HCT116 (cell line): ENCODE data around the gene TMEM132C. TPM values are rescaled to one million over a fixed set of nuclear protein-coding genes. Genes with fewer than 3 reads are reported as not detected.

Experiments
- ATAC-seq: fragments of 200-7000 bp; cut with Tn5 transposase; 2 replicates; pipeline ENCODE4 v1.9.1; 2020; ENCODE audit warnings: mild to moderate bottlenecking, moderate library complexity
- BruUV-seq: library from RNA; stranded (reverse); fragments of 400-500 nt; replicated peaks from 2 replicates; lab custom pipeline; 2021; lab: Mats Ljungman, UMichigan
- CTCF ChIA-PET: fragments of 300-600 bp; sonication (Branson Sonifier 250); formaldehyde crosslinking; loops from one replicate; lab custom pipeline; 2021; ENCODE audit warnings: antibody characterized with exemption; lab: Charles Lee
- POLR2A ChIA-PET: fragments of 300-600, 350-600 bp; sonication (Branson Sonifier 250); formaldehyde crosslinking; loops from one replicate; lab custom pipeline; 2021; ENCODE audit warnings: antibody characterized with exemption; lab: Charles Lee
- RAD21 ChIA-PET, 2 experiments: fragments of 300-600 bp; sonication (Branson Sonifier 250); formaldehyde crosslinking; loops; one replicate each; lab custom pipeline; 2023; ENCODE audit warnings: low total read pairs in 2 of 2; ENCODE audit not compliant: uncharacterized antibody in 2 of 2, unreplicated experiment in 2 of 2, low non-redundant PET in 1 of 2; lab: Charles Lee
- DNase-seq: peaks from one replicate; pipeline ENCODE4 v3.0.0-alpha.2; 2010; ENCODE audit warnings: low read depth, low spot score
- H2AFZ ChIP-seq: fragments of 200-600 bp; shearing (Covaris generic), sonication (generic); 2 replicates; pipeline ENCODE4 v1.6.1; 2017; ENCODE audit warnings: low read depth, mixed run types, mixed read lengths, antibody characterized with exemption, low read length; ENCODE audit not compliant: poor library complexity, severe bottlenecking
- H3K27ac ChIP-seq: 2 replicates; pipeline ENCODE4 v1.5.1; 2012; ENCODE audit warnings: low read depth, low read length
- H3K27me3 ChIP-seq: fragments of 200-600 bp; sonication (generic); 2 replicates; pipeline ENCODE4 v1.6.1; 2016; ENCODE audit warnings: mixed run types, low read length, mixed read lengths; ENCODE audit not compliant: insufficient read depth
- H3K36me3 ChIP-seq, 2 experiments: fragments of 200-500 bp in 1 of 2; fragments of 200-600 bp in 1 of 2; sonication (Bioruptor generic) in 1 of 2; sonication (generic) in 1 of 2; 2 replicates each; pipeline versions ENCODE4 v1.5.1 to v1.6.1; 2014 to 2016; ENCODE audit warnings: low read length in 2 of 2, inconsistent platforms in 1 of 2, mixed read lengths in 1 of 2, mixed run types in 1 of 2; ENCODE audit not compliant: insufficient read depth in 2 of 2, control insufficient read depth in 1 of 2
- H3K4me1 ChIP-seq, 2 experiments: fragments of 200-600 bp in 1 of 2; sonication (generic) in 1 of 2; 2 replicates each; pipeline versions ENCODE4 v1.5.1 to v1.6.1; 2012 to 2017; ENCODE audit warnings: low read length in 2 of 2, inconsistent platforms in 1 of 2, mild to moderate bottlenecking in 1 of 2, mixed read lengths in 1 of 2, mixed run types in 1 of 2, moderate library complexity in 1 of 2; ENCODE audit not compliant: insufficient read depth in 2 of 2, control insufficient read depth in 1 of 2
- H3K4me2 ChIP-seq: fragments of 200-600 bp; sonication (generic); 2 replicates; pipeline ENCODE4 v1.6.1; 2017; ENCODE audit warnings: mixed run types, low read length, mixed read lengths
- H3K4me3 ChIP-seq, 2 experiments: fragments of 200-600 bp in 1 of 2; sonication (generic) in 1 of 2; replicated peaks in 1 of 2; 2 replicates each; pipeline ENCODE4 v1.5.1; 2011 to 2016; ENCODE audit warnings: low read length in 2 of 2, control low read depth in 1 of 2, low read depth in 1 of 2, mild to moderate bottlenecking in 1 of 2, mixed read lengths in 1 of 2, mixed run types in 1 of 2
- H3K79me2 ChIP-seq: fragments of 200-600 bp; sonication (generic); 2 replicates; pipeline ENCODE4 v1.6.1; 2017; ENCODE audit warnings: mild to moderate bottlenecking, mixed run types, low read length, moderate library complexity, mixed read lengths; ENCODE audit not compliant: insufficient read depth
- H3K9ac ChIP-seq: fragments of 200-600 bp; sonication (generic); 2 replicates; pipeline ENCODE4 v1.6.1; 2016; ENCODE audit warnings: low read length, mixed read lengths
- H3K9me2 ChIP-seq: fragments of 200-600 bp; sonication (generic), shearing (Covaris generic); 2 replicates; pipeline ENCODE4 v1.6.1; 2017; ENCODE audit warnings: mixed run types, mild to moderate bottlenecking, moderate library complexity; ENCODE audit not compliant: insufficient read depth
- H3K9me3 ChIP-seq, 2 experiments: fragments of 200-500 bp in 1 of 2; fragments of 200-600 bp in 1 of 2; sonication (Bioruptor generic) in 1 of 2; sonication (generic) in 1 of 2; 2 replicates each; pipeline ENCODE4 v1.6.1; 2014 to 2017; ENCODE audit warnings: low read length in 2 of 2, mixed read lengths in 2 of 2, inconsistent platforms in 1 of 2, low read depth in 1 of 2, mild to moderate bottlenecking in 1 of 2, mixed run types in 1 of 2, moderate library complexity in 1 of 2; ENCODE audit not compliant: control insufficient read depth in 1 of 2, insufficient read depth in 1 of 2
- H4K20me1 ChIP-seq: fragments of 200-600 bp; sonication (generic), shearing (Covaris generic); 2 replicates; pipeline ENCODE4 v1.6.1; 2017; ENCODE audit warnings: mixed run types, mild to moderate bottlenecking, moderate library complexity; ENCODE audit not compliant: insufficient read depth
- CBX3 ChIP-seq: IDR thresholded peaks from 2 replicates; pipeline ENCODE4 v1.6.1; 2012; ENCODE audit warnings: low read depth
- CEBPB ChIP-seq: IDR thresholded peaks from 2 replicates; pipeline ENCODE4 v1.6.1; 2012; ENCODE audit warnings: low read depth
- CTCF ChIP-seq, 3 experiments: fragments of 200-600 bp in 1 of 3; sonication (generic) in 1 of 3; IDR thresholded peaks in 2 of 3; conservative IDR thresholded peaks in 1 of 3; 2 replicates each; pipeline ENCODE4 v1.5.1; 2012 to 2017; ENCODE audit warnings: low read depth in 2 of 3, low read length in 2 of 3, antibody characterized with exemption in 1 of 3, borderline replicate concordance in 1 of 3, control low read depth in 1 of 3, mild to moderate bottlenecking in 1 of 3, mixed read lengths in 1 of 3, mixed run types in 1 of 3, moderate library complexity in 1 of 3; ENCODE audit not compliant: insufficient read depth in 1 of 3
- ELF1 ChIP-seq: IDR thresholded peaks from 2 replicates; pipeline ENCODE4 v1.6.1; 2012; ENCODE audit warnings: low read depth, borderline replicate concordance
- EZH2 ChIP-seq: fragments of 200-600 bp; sonication (generic); IDR thresholded peaks from 2 replicates; pipeline ENCODE4 v1.6.1; 2017; ENCODE audit warnings: antibody characterized with exemption, mixed run types
- FOSL1 ChIP-seq: IDR thresholded peaks from 2 replicates; pipeline ENCODE4 v1.6.1; 2012; ENCODE audit warnings: low read depth
- MAX ChIP-seq: IDR thresholded peaks from 2 replicates; pipeline ENCODE4 v1.6.1; 2012
- POLR2A ChIP-seq: IDR thresholded peaks from 2 replicates; pipeline ENCODE4 v1.7.0; 2011; ENCODE audit warnings: borderline replicate concordance; ENCODE audit not compliant: insufficient read depth, insufficient read length; ENCODE audit errors: extremely low read depth
- POLR2AphosphoS5 ChIP-seq: IDR thresholded peaks from 2 replicates; pipeline ENCODE4 v1.6.1; 2011; ENCODE audit warnings: mild to moderate bottlenecking, low read depth, low read length, moderate library complexity
- RAD21 ChIP-seq: IDR thresholded peaks from 2 replicates; pipeline ENCODE4 v1.6.1; 2012; ENCODE audit warnings: low read depth, mild to moderate bottlenecking
- REST ChIP-seq: IDR thresholded peaks from 2 replicates; pipeline ENCODE4 v1.6.1; 2012; ENCODE audit warnings: low read depth
- SP1 ChIP-seq: IDR thresholded peaks from 2 replicates; pipeline ENCODE4 v1.6.1; 2012; ENCODE audit warnings: low read depth
- SRF ChIP-seq: IDR thresholded peaks from 2 replicates; pipeline ENCODE4 v1.6.1; 2012; ENCODE audit warnings: low read depth
- ZFX ChIP-seq: fragments of 450-650 bp; IDR thresholded peaks from 2 replicates; pipeline ENCODE4 v1.6.1; 2017
- ZNF274 ChIP-seq: fragments of 200-500 bp; sonication (Bioruptor generic); IDR thresholded peaks from 2 replicates; pipeline ENCODE4 v1.6.1; 2014; ENCODE audit warnings: mild to moderate bottlenecking, low read depth, low read length, inconsistent platforms
- intact Hi-C: fragments of 100-400 bp; cut with micrococcal nuclease; formaldehyde crosslinking; loops from 2 replicates; pipeline ENCODE4 v1.10.0; 2022
- total RNA-seq: library from RNA; stranded (reverse); gene quantifications from one replicate; pipeline ENCODE4 v1.2.1, GENCODE V29; 2021; ENCODE audit not compliant: unreplicated experiment

Gene TMEM132C
- total RNA-seq, 1 experiment from 2014 or later = not detected

- intact Hi-C loops = no loop called here
- RAD21 ChIA-PET = no interaction called here
- Histone ChIP-seq H2AFZ (no peak overlapping the region), H3K4me2 (no peak overlapping the region), H3K27ac (no peak overlapping the region), H3K9ac (no peak overlapping the region), H3K27me3 (no peaks in the 10 kb centered on the region), H4K20me1 (no peaks in the 10 kb centered on the region), H3K4me3 (no peak overlapping the region), H3K79me2 (no peaks in the 10 kb centered on the region), H3K9me3 (no peaks in the 10 kb centered on the region; a peak in 1 of 4 replicates), H3K9me2 (no peaks in the 10 kb centered on the region), H3K4me1 (no peaks in the 10 kb centered on the region), H3K36me3 (no peaks in the 10 kb centered on the region)
- BruUV-seq = no TSS peak
- no peak for TF ChIP-seq CBX3
- no peak for TF ChIP-seq SRF
- no peak for TF ChIP-seq MAX
- no peak for TF ChIP-seq RAD21
- no peak for TF ChIP-seq FOSL1
- no peak for TF ChIP-seq POLR2A
- TF ChIP-seq EZH2 = no peak
- no peak for TF ChIP-seq CEBPB
- TF ChIP-seq POLR2AphosphoS5 = no peak
- no peak for TF ChIP-seq CTCF (IDR thresholded peaks at IDR 0.05 in 2 of 3, conservative IDR thresholded peaks at IDR 0.05 in 1 of 3; ENCODE audit: borderline replicate concordance in 1 of 3, insufficient read depth in 1 of 3, low read depth in 2 of 3, low read length in 2 of 3)
- TF ChIP-seq ELF1 = no peak
- TF ChIP-seq ZFX = no peak
- TF ChIP-seq ZNF274 = no peak
- no peak for TF ChIP-seq SP1
- no peak for TF ChIP-seq REST
- no peak for DNase-seq
- POLR2A ChIA-PET = no interaction called here
- CTCF ChIA-PET = no interaction called here
- no peak for ATAC-seq
These were observed 445.7 kb downstream of the TMEM132C start for GRCh38 chr12:128712622-128713021.
